Stomach (tissue), 9 donors: ENCODE measurements around the gene GZF1. TPM values are rescaled to one million over a fixed set of nuclear protein-coding genes. Genes with fewer than 3 reads are reported as not detected.

Experiments
- DNase-seq, 2 donors: peaks; one replicate each; pipeline versions ENCODE4 v3.0.0 to v3.0.0-alpha.2; 2013 to 2019
- H3K27ac ChIP-seq, 5 donors: fragments of 200-600 bp in 4 of 5; sonication (generic) in 4 of 5; one replicate each; pipeline ENCODE4 v1.5.1; 2013 to 2019; ENCODE audit warnings: mild to moderate bottlenecking in 1 of 5, moderate library complexity in 1 of 5
- H3K27me3 ChIP-seq, 3 donors: fragments of 200-600 bp; sonication (generic); one replicate each; pipeline ENCODE4 v1.5.1; 2017 to 2019; ENCODE audit warnings: mixed run types in 1 of 3
- H3K36me3 ChIP-seq, 4 donors: fragments of 200-600 bp; sonication (generic); 1 replicate in 3 of 4; 2 replicates in 1 of 4; pipeline ENCODE4 v1.5.1; 2016 to 2019
- H3K4me1 ChIP-seq, 4 donors: fragments of 200-600 bp; sonication (generic); one replicate each; pipeline ENCODE4 v1.5.1; 2016 to 2019
- H3K4me3 ChIP-seq, 4 donors: fragments of 200-600 bp; sonication (generic) in 3 of 4; one replicate each; pipeline ENCODE4 v1.5.1; 2016 to 2019; ENCODE audit warnings: mild to moderate bottlenecking in 1 of 4
- H3K9me3 ChIP-seq, 4 donors: fragments of 200-600 bp; sonication (generic); one replicate each; pipeline ENCODE4 v1.5.1; 2016 to 2019
- CTCF ChIP-seq, 7 experiments: fragments of 450-650 bp in 4 of 7; fragments of 200-600 bp in 3 of 7; sonication (generic) in 3 of 7; IDR thresholded peaks; one replicate each; pipeline ENCODE4 v1.5.1; 2016 to 2019; ENCODE audit warnings: antibody characterized with exemption in 7 of 7, control low read depth in 2 of 7, mild to moderate bottlenecking in 1 of 7
- EP300 ChIP-seq: sonication (generic); formaldehyde crosslinking; IDR thresholded peaks from one replicate; pipeline ENCODE4 v1.6.1; 2017; ENCODE audit warnings: antibody characterized with exemption
- POLR2A ChIP-seq, 4 donors: fragments of 450-650 bp; IDR thresholded peaks; one replicate each; pipeline ENCODE4 v1.6.1; 2016; ENCODE audit warnings: antibody characterized with exemption in 4 of 4, control low read depth in 2 of 4, mild to moderate bottlenecking in 1 of 4, moderate library complexity in 1 of 4
- POLR2AphosphoS5 ChIP-seq, 3 donors: sonication (generic); formaldehyde crosslinking; IDR thresholded peaks; one replicate each; pipeline ENCODE4 v1.6.1; 2016; ENCODE audit warnings: antibody characterized with exemption in 3 of 3
- WGBS, 5 donors: extraction: QIAGEN DNeasy Blood & Tissue Kit in 3 of 5; methylation state at CpG; one replicate each; pipeline versions ENCODE4 v1.1.5 to v1.1.7; 2013 to 2018; 5-methylcytosine and 5-hydroxymethylcytosine counted together
- intact Hi-C: fragments of 100-400 bp; cut with DNase I; formaldehyde crosslinking; loops from one replicate; pipeline ENCODE4 v1.15.1; 2023; ENCODE audit warnings: low total_unique reads
- polyA plus RNA-seq, 3 donors: library from polyadenylated mRNA; stranded (reverse); fragments of 200-250 nt; gene quantifications; one replicate each; pipeline ENCODE4 v1.2.3, GENCODE V29; 2013
- total RNA-seq, 5 donors: library from RNA; depleted of rRNA; stranded (reverse); fragments of >200 nt; gene quantifications; one replicate each; pipeline versions ENCODE4 v1.1.0 to v1.2.3, GENCODE V29; 2014 to 2016
- donor health status: healthy with polysubstance abuse.
- donor health status: Bipolar disorder and iron deficiency.
- donor health status: healthy.

GZF1 gene
- total and polyA plus RNA-seq, 8 donors: 2.9 to 19.7 (median 8.6) TPM

GRCh38 chr20:23332467-23332866 lies 29.5 kb upstream of the GZF1 start:
- no peaks in the 10 kb centered on the region for H3K9me3 ChIP-seq
- no peak for DNase-seq
- intact Hi-C loops: no loop called here
- H3K27ac ChIP-seq: no peak overlapping the region
- no peaks in the 10 kb centered on the region for H3K4me1 ChIP-seq
- WGBS, 5 donors: 37 to 64% (median 51%) methylated on average over 2 of the region's 2 CpGs
- no peak overlapping the region for H3K4me3 ChIP-seq
- TF ChIP-seq EP300 (no peak), POLR2AphosphoS5 (IDR thresholded peaks at IDR 0.05) (no peak), CTCF (IDR thresholded peaks at IDR 0.05) (no peak), POLR2A (IDR thresholded peaks at IDR 0.05) (no peak)
- no peaks in the 10 kb centered on the region for H3K27me3 ChIP-seq
- no peaks in the 10 kb centered on the region for H3K36me3 ChIP-seq

GRCh38 chr20:23334111-23334510 lies 27.9 kb upstream of the GZF1 start:
- WGBS, 5 donors: 56 to 72% (median 64%) methylated on average over 3 of the region's 3 CpGs
- H3K36me3 ChIP-seq: no peaks in the 10 kb centered on the region
- no peaks in the 10 kb centered on the region for H3K9me3 ChIP-seq
- H3K4me1 ChIP-seq: no peaks in the 10 kb centered on the region
- DNase-seq: no peak
- intact Hi-C loops: no loop called here
- no peaks in the 10 kb centered on the region for H3K27me3 ChIP-seq
- no peak overlapping the region for H3K4me3 ChIP-seq
- H3K27ac ChIP-seq: no peak overlapping the region
- TF ChIP-seq EP300: no peak
- no peak for TF ChIP-seq POLR2AphosphoS5 (IDR thresholded peaks at IDR 0.05)
- TF ChIP-seq POLR2A (IDR thresholded peaks at IDR 0.05): no peak
- no peak for TF ChIP-seq CTCF (IDR thresholded peaks at IDR 0.05)

- no peak overlapping the region for H3K4me3 ChIP-seq
- no peak for DNase-seq
- intact Hi-C loops: no loop called here
- no peaks in the 10 kb centered on the region for H3K9me3 ChIP-seq
- H3K4me1 ChIP-seq: peaks cover 0 to 4% (median 0%) of the 10 kb centered on the region in 4 donors
- no peaks in the 10 kb centered on the region for H3K27me3 ChIP-seq
- no peak for TF ChIP-seq EP300
- no peak for TF ChIP-seq POLR2A (IDR thresholded peaks at IDR 0.05)
- TF ChIP-seq CTCF (IDR thresholded peaks at IDR 0.05): no peak
- TF ChIP-seq POLR2AphosphoS5 (IDR thresholded peaks at IDR 0.05): no peak
- H3K36me3 ChIP-seq: no peaks in the 10 kb centered on the region
- WGBS, 5 donors: 81 to 91% (median 89%) methylated on average over 5 of the region's 5 CpGs
- no peak overlapping the region for H3K27ac ChIP-seq
Observed at GRCh38 chr20:23335521-23335920, 26.5 kb upstream of the GZF1 start.

GRCh38 chr20:23336476-23336875 lies 25.5 kb upstream of the GZF1 start:
- Histone ChIP-seq H3K4me3 (no peak overlapping the region), H3K36me3 (no peaks in the 10 kb centered on the region), H3K27me3 (no peaks in the 10 kb centered on the region), H3K9me3 (no peaks in the 10 kb centered on the region), H3K4me1 (peaks cover 0 to 5% (median 0%) of the 10 kb centered on the region in 4 donors), H3K27ac (no peak overlapping the region)
- intact Hi-C loops: no loop called here
- no peak for DNase-seq
- WGBS, 5 donors: 87 to 94% (median 93%) methylated on average over 5 of the region's 5 CpGs
- TF ChIP-seq CTCF (IDR thresholded peaks at IDR 0.05): no peak
- TF ChIP-seq EP300: no peak
- TF ChIP-seq POLR2A (IDR thresholded peaks at IDR 0.05): no peak
- no peak for TF ChIP-seq POLR2AphosphoS5 (IDR thresholded peaks at IDR 0.05)
